Stimulated activated CD4-positive, alpha-beta T cell treated with anti-CD3 and anti-CD28 coated beads, Interleukin-15, amount 100 ng/mL, for 1 hour (primary cell): ENCODE data around the gene ITPR3.

ENCODE experiments used
- DNase-seq, 2 donors: peaks; one replicate each; pipeline ENCODE4 v3.0.0-alpha.2; 2020; ENCODE audit warnings: low read depth in 1 of 2, low spot score in 1 of 2

Gene ITPR3

GRCh38 chr6:33729059-33729458 is 107.9 kb downstream of the ITPR3 start:
- no peak for DNase-seq

- DNase-seq, result no peak
Measured at GRCh38 chr6:33730611-33731010, 109.5 kb downstream of the ITPR3 start.

GRCh38 chr6:33731035-33731434 is 109.9 kb downstream of the ITPR3 start:
- no peak for DNase-seq

GRCh38 chr6:33731751-33732282 is 110.7 kb downstream of the ITPR3 start:
- no peak for DNase-seq

GRCh38 chr6:33732385-33732784 is 111.3 kb downstream of the ITPR3 start:
- DNase-seq, result no peak

GRCh38 chr6:33732817-33733708 is 111.9 kb downstream of the ITPR3 start:
- DNase-seq, result no peak

GRCh38 chr6:33733709-33734007 is 112.5 kb downstream of the ITPR3 start:
- DNase-seq, result no peak

GRCh38 chr6:33735216-33735615 is 114.1 kb downstream of the ITPR3 start:
- DNase-seq, result no peak

GRCh38 chr6:33737267-33738026 is 116.3 kb downstream of the ITPR3 start:
- no peak for DNase-seq

GRCh38 chr6:33738153-33738552 is 117.0 kb downstream of the ITPR3 start:
- DNase-seq, result no peak

GRCh38 chr6:33738879-33739278 is 117.8 kb downstream of the ITPR3 start:
- DNase-seq, result no peak

GRCh38 chr6:33739571-33739970 is 118.4 kb downstream of the ITPR3 start:
- DNase-seq, result no peak

- DNase-seq, result no peak
Measured at GRCh38 chr6:33740204-33740608, 119.1 kb downstream of the ITPR3 start.

- DNase-seq, result no peak
Measured at GRCh38 chr6:33740794-33741193, 119.7 kb downstream of the ITPR3 start.

- DNase-seq, result no peak
Measured at GRCh38 chr6:33742092-33742491, 121.0 kb downstream of the ITPR3 start.

- DNase-seq, result no peak
Measured at GRCh38 chr6:33742837-33743236, 121.7 kb downstream of the ITPR3 start.

GRCh38 chr6:33744001-33744848 is 123.1 kb downstream of the ITPR3 start:
- peak; percentile 42 to 60 for DNase-seq

GRCh38 chr6:33744895-33745546 is 123.9 kb downstream of the ITPR3 start:
- DNase-seq, result no peak

GRCh38 chr6:33745548-33745947 is 124.4 kb downstream of the ITPR3 start:
- no peak for DNase-seq
